Activated CD4-positive, alpha-beta T cell treated with anti-CD3 and anti-CD28 coated beads for 48 hours (primary cell): Measurements from ENCODE around the gene OSBPL3.
A peak's percentile ranks its signal among the peaks of the same experiment; 100 is the strongest.

Experiments used
- DNase-seq: peaks from one replicate; pipeline ENCODE4 v3.0.0-alpha.2; 2020

The OSBPL3 gene

DNA sequence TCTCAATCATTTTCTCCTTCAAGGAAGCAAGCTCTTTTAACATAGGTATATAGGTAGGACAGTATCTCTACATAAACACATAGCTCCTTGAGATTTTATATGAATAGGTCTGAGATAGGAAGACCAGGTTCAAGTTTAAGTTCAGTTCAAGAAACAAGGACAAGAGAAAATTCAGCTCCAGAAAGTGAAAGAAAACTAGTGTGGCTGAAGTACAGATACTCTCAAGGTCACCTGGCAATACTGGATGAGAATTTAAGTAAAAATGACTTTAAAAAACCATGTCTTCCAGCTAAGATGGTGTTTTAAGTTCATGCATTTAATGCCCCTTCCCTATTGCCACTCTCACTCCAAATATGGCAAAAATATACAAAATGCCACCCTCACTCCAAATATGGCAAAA lies 91.3 kb downstream of the OSBPL3 start:
- DNase-seq = no peak

DNA sequence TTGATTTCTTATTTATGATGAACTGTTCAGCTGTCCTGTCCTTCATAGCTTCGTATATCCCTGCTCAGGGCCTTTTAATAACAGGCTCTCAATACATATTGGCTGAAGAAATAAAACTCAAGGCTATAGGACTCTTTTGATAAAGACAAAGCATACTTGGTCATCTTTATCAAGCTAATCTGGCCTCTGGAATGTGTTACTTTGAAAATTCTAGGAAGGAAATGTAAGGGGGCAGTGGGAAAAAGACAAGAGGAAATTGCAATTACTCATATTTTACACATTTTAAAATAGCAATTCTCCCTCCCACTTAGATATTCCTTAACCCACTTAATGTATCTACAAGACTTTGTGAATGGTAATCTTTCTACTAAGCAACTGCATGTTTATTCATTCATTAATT lies 94.3 kb downstream of the OSBPL3 start:
- no peak for DNase-seq

- no peak for DNase-seq
Measured at GRCh38 chr7:24885305-24885704, 94.7 kb downstream of the OSBPL3 start.

DNA sequence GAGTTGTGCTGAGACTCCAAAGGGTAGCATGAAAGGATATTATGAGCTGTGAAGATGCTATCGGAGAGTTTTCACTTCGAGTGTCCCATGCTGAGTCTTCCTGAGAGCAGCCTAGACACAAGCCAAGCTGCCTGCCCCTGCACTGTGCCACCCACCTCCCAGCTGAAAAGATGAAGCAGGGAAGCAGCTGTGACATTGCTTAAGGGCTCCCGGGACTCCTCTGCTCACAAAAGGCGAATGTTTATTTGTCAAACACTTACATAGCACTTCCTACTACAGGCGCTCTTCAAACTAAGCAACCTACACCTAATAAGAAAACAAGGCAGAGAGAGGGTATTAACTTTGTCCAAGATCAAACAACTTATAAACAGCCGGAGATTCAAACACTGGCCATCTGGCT lies 95.6 kb downstream of the OSBPL3 start:
- no peak for DNase-seq

DNA sequence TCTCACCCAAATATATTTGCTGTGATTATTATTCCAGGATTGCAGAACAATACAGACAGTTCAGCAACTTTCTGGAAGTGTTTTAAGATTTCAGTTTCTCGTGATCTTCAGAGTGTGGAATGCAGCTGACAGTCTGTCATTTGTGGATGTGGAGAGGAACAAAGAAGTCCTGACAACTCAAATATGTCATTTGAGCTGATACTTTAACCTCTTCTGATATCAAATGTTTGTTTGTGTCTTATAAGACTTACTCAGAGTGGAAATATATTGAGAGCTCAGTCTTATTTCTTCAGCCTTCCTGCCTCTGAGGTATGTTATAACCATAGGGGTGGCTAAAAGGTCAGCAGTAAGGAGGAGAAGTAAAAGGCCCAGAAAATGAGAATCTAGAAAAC lies 96.4 kb downstream of the OSBPL3 start:
- DNase-seq = no peak

GRCh38 chr7:24882989-24883621 lies 96.9 kb downstream of the OSBPL3 start:
- peak; percentile 65 for DNase-seq

GRCh38 chr7:24881623-24882022 lies 98.4 kb downstream of the OSBPL3 start:
- DNase-seq = no peak

DNA sequence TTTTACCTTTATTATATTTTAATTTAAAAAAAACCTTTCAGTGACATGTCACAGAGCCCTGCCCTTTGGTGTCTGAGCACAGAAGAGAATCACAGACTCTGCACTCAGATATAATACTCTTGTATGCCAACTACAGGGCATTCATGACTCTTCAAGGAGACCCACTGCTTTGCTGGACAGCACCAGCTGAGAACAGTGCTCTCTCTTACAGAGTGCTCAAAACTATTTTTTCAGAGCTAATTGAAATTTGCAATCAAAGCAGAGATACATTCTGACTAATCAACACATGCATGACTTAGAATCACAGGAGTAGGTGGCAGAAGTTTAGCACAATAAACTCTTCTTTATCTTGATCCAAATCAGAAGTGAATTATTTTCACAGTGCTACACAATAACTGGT lies 99.1 kb downstream of the OSBPL3 start:
- DNase-seq = no peak

- DNase-seq = no peak
Measured at GRCh38 chr7:24879291-24879690, 100.7 kb downstream of the OSBPL3 start.

- DNase-seq = peak; percentile 47
Measured at GRCh38 chr7:24877790-24878311, 102.1 kb downstream of the OSBPL3 start.

GRCh38 chr7:24874791-24875190 lies 105.2 kb downstream of the OSBPL3 start:
- DNase-seq = no peak

DNA sequence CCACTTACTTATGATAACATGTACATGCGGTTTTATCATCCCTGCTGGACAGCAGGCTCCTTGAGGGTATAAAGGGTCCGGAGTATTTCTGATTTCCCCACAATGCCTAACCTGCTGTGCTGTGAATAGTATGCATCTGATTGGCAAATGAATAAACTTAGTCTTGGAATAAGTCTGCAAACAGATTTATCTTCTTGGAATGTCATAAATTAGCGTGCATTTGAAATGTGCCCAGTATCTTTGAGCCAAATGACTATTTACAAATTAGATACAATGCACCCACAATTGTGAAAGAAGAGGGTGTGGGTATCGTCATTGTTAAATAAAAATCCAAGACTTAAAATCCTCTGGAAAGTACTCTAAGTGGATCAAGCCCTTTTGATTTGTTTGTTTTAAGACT lies 106.0 kb downstream of the OSBPL3 start:
- no peak for DNase-seq

GRCh38 chr7:24871770-24872169 lies 108.2 kb downstream of the OSBPL3 start:
- DNase-seq = no peak

DNA sequence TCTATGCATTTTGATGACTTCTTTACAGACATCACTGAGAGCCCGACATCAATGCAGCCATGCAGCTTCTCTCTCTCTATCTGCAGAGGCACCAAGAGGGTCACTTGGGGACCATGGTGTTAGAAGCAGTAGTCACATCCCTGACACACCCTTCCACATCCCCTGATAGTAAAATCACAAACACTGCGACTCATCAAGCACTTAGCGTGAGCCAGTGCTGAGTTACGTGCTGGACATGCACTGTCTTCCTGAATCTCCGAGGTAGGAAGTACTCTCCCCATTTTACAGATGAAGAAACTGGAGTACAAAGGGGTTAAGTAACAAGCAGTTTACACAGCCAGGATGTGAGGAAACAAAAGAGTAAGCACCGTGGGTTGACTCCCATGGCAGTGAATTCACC lies 109.2 kb downstream of the OSBPL3 start:
- DNase-seq = no peak

- no peak for DNase-seq
Measured at GRCh38 chr7:24869572-24869971, 110.4 kb downstream of the OSBPL3 start.

DNA sequence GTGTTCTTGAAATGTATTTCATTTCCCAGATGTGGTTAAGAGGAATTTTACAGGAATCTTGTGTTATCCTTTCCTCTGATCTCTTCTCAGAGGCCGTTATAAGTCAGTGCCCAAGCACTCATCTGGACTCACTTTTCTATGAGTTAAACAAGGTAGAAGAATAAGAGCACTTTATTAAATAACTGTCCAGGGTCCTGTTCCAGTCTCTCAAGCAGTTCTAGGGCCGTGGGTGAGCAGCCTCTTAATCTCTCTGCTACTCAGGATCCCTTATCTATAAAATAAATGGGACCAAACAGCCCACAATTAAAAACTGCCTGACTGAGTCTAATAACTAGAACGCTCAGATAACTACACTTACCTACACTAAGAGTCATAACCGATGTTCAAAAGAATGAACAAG lies 111.2 kb downstream of the OSBPL3 start:
- DNase-seq = no peak

DNA sequence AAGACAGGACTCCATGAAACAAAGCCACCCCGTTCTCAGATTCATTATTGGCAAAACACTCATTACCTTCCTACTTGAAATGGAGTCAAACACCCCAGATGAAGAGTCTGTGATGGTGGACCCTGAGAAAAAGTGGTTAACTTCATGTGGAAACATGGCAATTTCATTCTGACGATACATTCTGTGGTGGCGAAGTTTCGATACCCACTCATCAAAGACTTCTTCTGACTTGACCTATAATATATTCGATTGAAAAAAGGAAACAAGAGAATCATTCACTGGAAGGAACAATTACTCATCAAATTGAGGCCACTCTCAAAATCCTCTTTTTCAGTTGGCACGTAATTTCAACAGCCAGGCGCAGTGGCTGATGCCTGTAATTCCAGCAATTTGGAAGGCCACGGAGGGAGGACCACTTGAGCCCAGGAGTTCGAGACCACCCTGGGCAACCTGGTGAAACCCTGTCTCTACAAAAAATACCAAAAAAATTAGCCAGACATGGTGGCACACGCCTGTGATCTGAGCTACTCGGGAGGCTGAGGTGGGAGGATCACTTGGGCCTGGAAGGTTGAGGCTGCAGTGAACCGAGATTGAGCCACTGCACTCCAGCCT lies 113.9 kb downstream of the OSBPL3 start:
- DNase-seq = peak; percentile 66

DNA sequence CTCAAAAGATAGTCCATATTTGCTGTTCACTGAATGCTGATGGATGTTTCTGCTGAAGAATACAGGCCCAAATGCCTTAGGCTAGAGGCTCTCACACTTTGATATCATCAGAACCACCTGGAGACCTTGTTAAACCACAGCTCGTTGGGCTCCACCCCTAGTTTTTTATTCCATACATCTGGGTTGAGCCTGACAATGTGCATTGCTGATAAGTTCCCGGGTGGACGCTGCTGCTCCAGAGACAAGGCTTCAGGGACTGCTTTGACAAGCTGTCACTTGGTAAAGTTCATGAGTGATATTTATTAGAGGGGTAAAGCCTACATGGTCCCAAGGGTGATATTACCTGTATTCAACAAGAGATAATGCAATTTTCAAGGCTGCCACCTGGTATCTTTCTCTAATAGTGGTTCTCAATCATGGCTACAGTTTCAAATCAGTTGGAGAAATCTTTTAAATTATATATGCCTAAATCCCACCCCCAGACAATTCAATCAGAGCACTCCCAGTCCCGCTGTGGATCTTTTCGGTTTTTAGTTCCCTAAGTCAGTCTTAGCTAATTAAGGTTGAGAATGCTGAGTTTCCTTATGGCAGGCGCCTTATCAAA lies 115.7 kb downstream of the OSBPL3 start:
- no peak for DNase-seq

DNA sequence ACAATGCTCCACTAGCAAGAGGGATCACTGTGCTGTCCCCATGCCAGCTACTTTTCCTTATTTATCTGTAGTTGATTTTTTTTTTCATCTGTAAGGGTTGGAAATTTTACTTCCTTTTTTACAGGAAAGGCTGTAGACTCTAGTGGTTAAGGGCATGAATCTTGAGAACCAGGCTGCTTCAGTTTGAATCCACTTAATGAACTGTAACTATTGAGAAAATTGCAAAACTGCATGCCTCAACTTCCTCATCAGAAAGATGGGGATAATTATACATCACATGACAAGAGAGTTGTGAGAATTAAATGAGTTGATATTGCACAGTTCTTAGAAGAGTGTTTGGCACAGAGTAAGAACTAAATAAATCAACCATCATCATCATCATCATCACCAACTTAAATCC lies 116.4 kb downstream of the OSBPL3 start:
- DNase-seq = no peak

DNA sequence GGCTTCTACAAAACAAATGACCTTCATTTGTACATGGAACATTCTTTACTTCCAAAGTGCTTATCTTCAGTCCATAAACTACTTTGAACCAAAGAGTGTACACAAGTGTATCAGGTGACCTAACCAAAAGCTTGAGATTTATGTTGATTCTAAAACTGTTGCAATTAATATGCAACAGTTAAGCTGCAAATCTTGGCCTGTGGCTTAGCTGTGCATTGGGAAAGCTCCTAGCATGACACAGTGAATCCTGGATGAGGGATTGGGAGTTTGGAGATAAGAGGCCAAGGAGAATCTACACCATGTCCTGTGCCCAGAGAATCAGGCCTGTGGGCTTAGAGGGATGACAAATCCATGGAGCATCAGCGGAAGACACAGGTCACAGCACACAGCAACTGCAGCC lies 117.5 kb downstream of the OSBPL3 start:
- no peak for DNase-seq

DNA sequence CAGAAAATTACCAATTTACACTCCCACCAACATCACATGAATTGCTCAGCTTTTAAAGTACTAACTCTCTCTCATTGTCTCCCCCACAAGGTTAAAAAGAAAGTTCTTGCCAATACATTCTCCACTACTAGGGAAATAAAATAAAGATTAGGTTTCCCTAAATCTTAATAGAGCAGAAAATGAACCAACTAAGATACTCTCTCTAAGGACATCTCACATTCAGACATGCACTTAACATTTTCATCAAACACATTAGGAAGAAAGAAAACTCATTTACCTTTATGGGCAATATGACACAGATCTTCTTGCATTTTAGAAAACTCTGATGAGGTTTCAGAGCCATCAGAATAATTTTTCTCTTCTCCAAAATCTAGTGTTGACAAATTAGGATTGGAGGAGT lies 118.6 kb downstream of the OSBPL3 start:
- no peak for DNase-seq

DNA sequence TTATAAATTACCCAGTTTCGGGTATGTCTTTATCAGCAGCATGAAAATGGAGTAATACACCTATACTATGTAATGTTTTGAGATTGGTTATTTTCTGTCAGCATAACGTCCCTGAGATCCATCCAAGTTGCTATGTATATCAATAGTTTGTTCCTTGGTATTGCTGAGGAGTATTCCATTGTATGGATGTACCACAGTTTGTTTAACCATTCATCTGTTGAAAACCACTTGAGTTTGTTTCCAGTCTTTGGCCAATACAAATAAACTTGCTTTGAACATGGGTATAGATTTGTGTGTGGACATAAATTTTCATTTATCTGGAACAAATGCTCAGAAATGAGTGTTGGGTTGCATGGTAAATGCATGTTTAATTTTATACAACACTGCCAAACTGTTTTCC lies 119.4 kb downstream of the OSBPL3 start:
- no peak for DNase-seq

GRCh38 chr7:24858108-24858977 lies 121.6 kb downstream of the OSBPL3 start:
- DNase-seq = no peak

DNA sequence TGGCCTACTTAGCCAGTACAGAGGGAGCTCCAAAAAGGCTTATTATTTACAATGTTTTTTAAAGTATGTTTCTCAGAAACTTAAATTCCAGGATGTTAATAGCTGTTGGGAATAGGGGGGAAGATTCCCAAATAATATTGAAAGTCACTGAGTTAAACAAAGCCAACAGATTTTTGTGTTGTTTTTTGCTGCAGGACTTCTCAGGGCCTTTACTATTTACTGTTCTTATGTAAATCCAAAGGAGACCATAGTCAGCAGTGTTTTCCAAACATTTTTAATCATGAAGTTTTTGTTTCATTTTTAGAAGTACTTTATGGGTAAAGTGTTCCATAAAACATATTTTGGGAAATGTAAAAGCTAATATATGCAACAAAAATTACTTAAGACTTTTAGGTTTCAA lies 122.4 kb downstream of the OSBPL3 start:
- DNase-seq = no peak
